K562 (cell line): ENCODE results near the gene EHBP1.

ENCODE experiments used
- KLF1 ChIP-seq: fragments of 450-650 bp; IDR thresholded peaks from 2 replicates; pipeline ENCODE4 v1.6.1; 2016; ENCODE audit warnings: missing genetic modification characterization, missing compliant biosample characterization
- NELFE ChIP-seq: IDR thresholded peaks from 2 replicates; pipeline ENCODE4 v1.6.1; 2011; ENCODE audit warnings: mild to moderate bottlenecking; ENCODE audit not compliant: insufficient read depth, insufficient read length
- PCBP2 ChIP-seq: fragments of 200-400 bp; formaldehyde crosslinking; IDR thresholded peaks from 2 replicates; pipeline ENCODE4 v1.6.1; 2018; ENCODE audit warnings: low read length, low read depth, mild to moderate bottlenecking, moderate library complexity; ENCODE audit not compliant: poor library complexity, severe bottlenecking
- RAD21 ChIP-seq, 2 experiments: fragments of 250-450 bp in 1 of 2; fragments of 450-650 bp in 1 of 2; sonication (Bioruptor Pico) in 1 of 2; formaldehyde crosslinking in 1 of 2; IDR thresholded peaks in 1 of 2; conservative IDR thresholded peaks in 1 of 2; 2 replicates each; pipeline versions ENCODE4 v1.4.0 to v1.8.0; 2020 to 2022; ENCODE audit warnings: mild to moderate bottlenecking in 2 of 2, moderate library complexity in 1 of 2
- RFX1 ChIP-seq: fragments of 450-650 bp; IDR thresholded peaks from 2 replicates; pipeline ENCODE4 v1.6.1; 2016; ENCODE audit warnings: mild to moderate bottlenecking, moderate library complexity
- ZNF77 ChIP-seq: fragments of 250-450 bp; sonication (Bioruptor Pico); IDR thresholded peaks from 2 replicates; pipeline ENCODE4 v1.5.0; 2020
- TF ChIP-seq, protein P1 (sequence below), 2 experiments: fragments of 450-650 bp in 1 of 2; sonication (generic) in 1 of 2; formaldehyde crosslinking in 1 of 2; IDR thresholded peaks in 1 of 2; conservative IDR thresholded peaks in 1 of 2; 2 replicates each; pipeline versions ENCODE4 v1.6.1 to v1.8.1; 2016 to 2023; ENCODE audit warnings: mild to moderate bottlenecking in 2 of 2, moderate library complexity in 2 of 2, inconsistent platforms in 1 of 2, missing genetic modification reagents in 1 of 2
- TF ChIP-seq, protein P2 (sequence below), 3 experiments: IDR thresholded peaks in 2 of 3; conservative IDR thresholded peaks in 1 of 3; 2 replicates each; pipeline ENCODE4 v1.5.1; 2011 to 2012; ENCODE audit warnings: low read length in 3 of 3, mild to moderate bottlenecking in 3 of 3, control low read depth in 2 of 3, improper control_type of control experiment in 1 of 3, inconsistent platforms in 1 of 3, low read depth in 1 of 3, mixed read lengths in 1 of 3, moderate library complexity in 1 of 3; ENCODE audit not compliant: insufficient read depth in 2 of 3

DNA sequence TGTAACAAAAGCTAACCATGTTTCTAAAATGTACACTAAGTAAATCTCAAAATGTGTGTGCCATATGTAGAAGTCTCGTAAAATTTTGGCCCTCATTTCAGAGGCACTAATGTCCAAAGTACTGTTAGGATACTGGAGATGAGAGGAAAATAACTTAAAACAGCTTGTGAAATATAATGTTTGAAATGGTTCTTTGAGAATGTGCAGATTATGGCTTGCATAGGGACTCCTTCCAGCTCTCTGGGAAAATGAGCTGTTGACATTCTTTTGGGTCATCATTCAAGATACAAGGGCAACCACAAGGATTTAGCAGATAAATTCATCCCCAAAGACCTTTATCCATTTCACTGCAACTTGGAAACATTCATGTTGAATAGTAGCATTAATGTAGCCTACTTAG lies 307.0 kb downstream of the EHBP1 start:
- TF ChIP-seq ZNF77 (CRISPR knock-in tag) (no peak), RAD21 (CRISPR knock-in tag; conservative IDR thresholded peaks at IDR 0.05 in 1 of 2, IDR thresholded peaks at IDR 0.05 in 1 of 2) (no peak), PCBP2 (no peak), RFX1 (no peak), KLF1 (tag) (no peak), NELFE (no peak)
- TF ChIP-seq, protein P1, sequence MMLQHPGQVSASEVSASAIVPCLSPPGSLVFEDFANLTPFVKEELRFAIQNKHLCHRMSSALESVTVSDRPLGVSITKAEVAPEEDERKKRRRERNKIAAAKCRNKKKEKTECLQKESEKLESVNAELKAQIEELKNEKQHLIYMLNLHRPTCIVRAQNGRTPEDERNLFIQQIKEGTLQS (IDR thresholded peaks at IDR 0.05) = no peak
- TF ChIP-seq, protein P1 (CRISPR knock-in tag; conservative IDR thresholded peaks at IDR 0.05) = no peak
- TF ChIP-seq, protein P2, sequence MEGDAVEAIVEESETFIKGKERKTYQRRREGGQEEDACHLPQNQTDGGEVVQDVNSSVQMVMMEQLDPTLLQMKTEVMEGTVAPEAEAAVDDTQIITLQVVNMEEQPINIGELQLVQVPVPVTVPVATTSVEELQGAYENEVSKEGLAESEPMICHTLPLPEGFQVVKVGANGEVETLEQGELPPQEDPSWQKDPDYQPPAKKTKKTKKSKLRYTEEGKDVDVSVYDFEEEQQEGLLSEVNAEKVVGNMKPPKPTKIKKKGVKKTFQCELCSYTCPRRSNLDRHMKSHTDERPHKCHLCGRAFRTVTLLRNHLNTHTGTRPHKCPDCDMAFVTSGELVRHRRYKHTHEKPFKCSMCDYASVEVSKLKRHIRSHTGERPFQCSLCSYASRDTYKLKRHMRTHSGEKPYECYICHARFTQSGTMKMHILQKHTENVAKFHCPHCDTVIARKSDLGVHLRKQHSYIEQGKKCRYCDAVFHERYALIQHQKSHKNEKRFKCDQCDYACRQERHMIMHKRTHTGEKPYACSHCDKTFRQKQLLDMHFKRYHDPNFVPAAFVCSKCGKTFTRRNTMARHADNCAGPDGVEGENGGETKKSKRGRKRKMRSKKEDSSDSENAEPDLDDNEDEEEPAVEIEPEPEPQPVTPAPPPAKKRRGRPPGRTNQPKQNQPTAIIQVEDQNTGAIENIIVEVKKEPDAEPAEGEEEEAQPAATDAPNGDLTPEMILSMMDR (IDR thresholded peaks at IDR 0.05 in 2 of 3, conservative IDR thresholded peaks at IDR 0.05 in 1 of 3; ENCODE audit: insufficient read depth in 2 of 3, low read depth in 1 of 3, low read length in 3 of 3) = no peak
